ENCODE measurements around the gene FAM114A2. TPM values are rescaled to one million over a fixed set of nuclear protein-coding genes. Genes with fewer than 3 reads are reported as not detected.
A peak's percentile ranks its signal among the peaks of the same experiment; 100 is the strongest.

The FAM114A2 gene
- total and polyA plus RNA-seq, 4 experiments from 2014 or later, result 18.2 to 45.5 (median 29.8) TPM

- ChIA-PET CTCF (ENCODE audit: partially characterized antibody) (interaction anchor here (1.4 kb wide), 1 partner anchor 16 kb away, joined by 5 read pairs; no protein-coding TSS in a partner anchor), POLR2A (ENCODE audit: partially characterized antibody) (no interaction called here)
Measured at GRCh38 chr5:153981905-153982605, 56.7 kb downstream of the FAM114A2 start.

GRCh38 chr5:153979028-153979783 lies 59.5 kb downstream of the FAM114A2 start:
- Histone ChIP-seq H3K4me3 (ENCODE audit: low read length in 2 of 2) (no peak overlapping the region), H3K27me3 (ENCODE audit: insufficient read depth, low read length) (no peaks in the 10 kb centered on the region), H3K9me3 (ENCODE audit: control insufficient read depth in 1 of 2, low read length in 2 of 2) (no peaks in the 10 kb centered on the region), H3K27ac (ENCODE audit: low read depth, low read length) (no peak overlapping the region), H3K4me1 (ENCODE audit: insufficient read depth, low read length) (no peaks in the 10 kb centered on the region), H3K36me3 (ENCODE audit: insufficient read depth, low read length) (no peaks in the 10 kb centered on the region)
- peaks cover 3% of the 10 kb centered on the region in 2 donors for H3K27me3 Mint-ChIP-seq
- no peaks in the 10 kb centered on the region for H3K4me1 Mint-ChIP-seq
- no peak overlapping the region for H3K27ac Mint-ChIP-seq
- CTCF ChIA-PET (ENCODE audit: partially characterized antibody), result interaction anchor here (1.5 kb wide), 1 partner anchor 15 kb away, joined by 3 read pairs; no protein-coding TSS in a partner anchor
- POLR2A ChIA-PET (ENCODE audit: partially characterized antibody), result no interaction called here
- no peaks in the 10 kb centered on the region for H3K9me3 Mint-ChIP-seq
- no peak for DNase-seq
- H3K4me3 Mint-ChIP-seq, result no peak overlapping the region
- no peaks in the 10 kb centered on the region for H3K36me3 Mint-ChIP-seq
- intact Hi-C loops (cut with micrococcal nuclease), result no loop called here

More at GRCh38 chr5:153981905-153982605, 56.7 kb downstream of the FAM114A2 start:
- no peaks in the 10 kb centered on the region for H3K27me3 ChIP-seq (ENCODE audit: insufficient read depth, low read length)
- DNase-seq, result no peak
- Mint-ChIP-seq H3K36me3 (no peaks in the 10 kb centered on the region), H3K27me3 (no peaks in the 10 kb centered on the region), H3K27ac (peak overlapping the region in 1 of 7 donors; percentile 56), H3K4me3 (no peak overlapping the region), H3K4me1 (no peaks in the 10 kb centered on the region), H3K9me3 (no peaks in the 10 kb centered on the region)
- no peaks in the 10 kb centered on the region for H3K36me3 ChIP-seq (ENCODE audit: insufficient read depth, low read length)
- intact Hi-C loops (cut with micrococcal nuclease), result no loop called here
- no peaks in the 10 kb centered on the region for H3K9me3 ChIP-seq (ENCODE audit: control insufficient read depth in 1 of 2, low read length in 2 of 2)
- H3K27ac ChIP-seq (ENCODE audit: low read depth, low read length), result no peak overlapping the region
- no peaks in the 10 kb centered on the region for H3K4me1 ChIP-seq (ENCODE audit: insufficient read depth, low read length)
- no peak overlapping the region for H3K4me3 ChIP-seq (ENCODE audit: low read length in 2 of 2)

GRCh38 chr5:153974813-153975163 lies 63.9 kb downstream of the FAM114A2 start:
- no peak overlapping the region for H3K4me3 ChIP-seq (ENCODE audit: low read length in 2 of 2)
- no peaks in the 10 kb centered on the region for H3K27me3 ChIP-seq (ENCODE audit: insufficient read depth, low read length)
- Mint-ChIP-seq H3K4me1 (no peaks in the 10 kb centered on the region), H3K4me3 (no peak overlapping the region), H3K27ac (no peak overlapping the region), H3K36me3 (no peaks in the 10 kb centered on the region), H3K27me3 (peaks cover 3 to 4% of the 10 kb centered on the region in 2 donors), H3K9me3 (no peaks in the 10 kb centered on the region)
- no peak for DNase-seq
- ChIA-PET CTCF (ENCODE audit: partially characterized antibody) (interaction anchor here (1.0 to 4.8 kb wide), 15 partner anchors 9 to 494 kb away, joined by 3 to 34 read pairs (median 4); no protein-coding TSS in a partner anchor), POLR2A (ENCODE audit: partially characterized antibody) (no interaction called here)
- no peaks in the 10 kb centered on the region for H3K4me1 ChIP-seq (ENCODE audit: insufficient read depth, low read length)
- no peaks in the 10 kb centered on the region for H3K9me3 ChIP-seq (ENCODE audit: control insufficient read depth in 1 of 2, low read length in 2 of 2)
- no peaks in the 10 kb centered on the region for H3K36me3 ChIP-seq (ENCODE audit: insufficient read depth, low read length)
- intact Hi-C loops (cut with micrococcal nuclease), result loop anchor here (1.0 kb wide), 1 partner anchor 493 kb away; no protein-coding TSS in a partner anchor
- H3K27ac ChIP-seq (ENCODE audit: low read depth, low read length), result no peak overlapping the region

GRCh38 chr5:153974131-153974812 lies 64.4 kb downstream of the FAM114A2 start:
- no peak overlapping the region for H3K27ac Mint-ChIP-seq
- Histone ChIP-seq H3K36me3 (ENCODE audit: insufficient read depth, low read length) (no peaks in the 10 kb centered on the region), H3K4me3 (ENCODE audit: low read length in 2 of 2) (no peak overlapping the region), H3K9me3 (ENCODE audit: control insufficient read depth in 1 of 2, low read length in 2 of 2) (no peaks in the 10 kb centered on the region), H3K4me1 (ENCODE audit: insufficient read depth, low read length) (no peaks in the 10 kb centered on the region), H3K27me3 (ENCODE audit: insufficient read depth, low read length) (no peaks in the 10 kb centered on the region), H3K27ac (ENCODE audit: low read depth, low read length) (no peak overlapping the region)
- H3K4me1 Mint-ChIP-seq, result no peaks in the 10 kb centered on the region
- no peak overlapping the region for H3K4me3 Mint-ChIP-seq
- DNase-seq, result peak; percentile 28 to 41 (median 39)
- ChIA-PET POLR2A (ENCODE audit: partially characterized antibody) (no interaction called here), CTCF (ENCODE audit: partially characterized antibody) (interaction anchor here (0.9 to 4.8 kb wide), 14 partner anchors 8 to 495 kb away, joined by 3 to 34 read pairs (median 4); no protein-coding TSS in a partner anchor)
- peaks cover 3 to 4% of the 10 kb centered on the region in 2 donors for H3K27me3 Mint-ChIP-seq
- intact Hi-C loops (cut with micrococcal nuclease), result loop anchor here (1.0 kb wide), 1 partner anchor 493 kb away; no protein-coding TSS in a partner anchor
- H3K36me3 Mint-ChIP-seq, result no peaks in the 10 kb centered on the region
- H3K9me3 Mint-ChIP-seq, result no peaks in the 10 kb centered on the region

GRCh38 chr5:153972240-153972639 lies 66.5 kb downstream of the FAM114A2 start:
- no peaks in the 10 kb centered on the region for H3K9me3 ChIP-seq (ENCODE audit: control insufficient read depth in 1 of 2, low read length in 2 of 2)
- Mint-ChIP-seq H3K9me3 (no peaks in the 10 kb centered on the region), H3K27ac (no peak overlapping the region), H3K4me3 (no peak overlapping the region), H3K36me3 (no peaks in the 10 kb centered on the region), H3K27me3 (peaks cover 3 to 6% of the 10 kb centered on the region in 2 donors), H3K4me1 (no peaks in the 10 kb centered on the region)
- no peak overlapping the region for H3K27ac ChIP-seq (ENCODE audit: low read depth, low read length)
- intact Hi-C loops (cut with micrococcal nuclease), result no loop called here
- no peak overlapping the region for H3K4me3 ChIP-seq (ENCODE audit: low read length in 2 of 2)
- no peaks in the 10 kb centered on the region for H3K27me3 ChIP-seq (ENCODE audit: insufficient read depth, low read length)
- no peaks in the 10 kb centered on the region for H3K4me1 ChIP-seq (ENCODE audit: insufficient read depth, low read length)
- H3K36me3 ChIP-seq (ENCODE audit: insufficient read depth, low read length), result no peaks in the 10 kb centered on the region
- ChIA-PET CTCF (ENCODE audit: partially characterized antibody) (interaction anchor here (1.0 kb wide), 1 partner anchor 57 kb away, joined by 3 read pairs; no protein-coding TSS in a partner anchor), POLR2A (ENCODE audit: partially characterized antibody) (no interaction called here)
- DNase-seq, result no peak

GRCh38 chr5:153970496-153970895 lies 68.2 kb downstream of the FAM114A2 start:
- H3K4me3 ChIP-seq (ENCODE audit: low read length in 2 of 2), result no peak overlapping the region
- Mint-ChIP-seq H3K4me1 (no peaks in the 10 kb centered on the region), H3K27me3 (peaks cover 3 to 8% of the 10 kb centered on the region in 2 donors), H3K36me3 (no peaks in the 10 kb centered on the region), H3K4me3 (no peak overlapping the region), H3K27ac (peak overlapping the region in 1 of 7 donors; percentile 32), H3K9me3 (no peaks in the 10 kb centered on the region)
- CTCF ChIA-PET (ENCODE audit: partially characterized antibody), result interaction anchor here (1.3 kb wide), 1 partner anchor 435 kb away, joined by 3 read pairs; no protein-coding TSS in a partner anchor
- intact Hi-C loops (cut with micrococcal nuclease), result no loop called here
- H3K27ac ChIP-seq (ENCODE audit: low read depth, low read length), result no peak overlapping the region
- H3K4me1 ChIP-seq (ENCODE audit: insufficient read depth, low read length), result no peaks in the 10 kb centered on the region
- no peaks in the 10 kb centered on the region for H3K9me3 ChIP-seq (ENCODE audit: control insufficient read depth in 1 of 2, low read length in 2 of 2)
- no peaks in the 10 kb centered on the region for H3K27me3 ChIP-seq (ENCODE audit: insufficient read depth, low read length)
- POLR2A ChIA-PET (ENCODE audit: partially characterized antibody), result no interaction called here
- no peaks in the 10 kb centered on the region for H3K36me3 ChIP-seq (ENCODE audit: insufficient read depth, low read length)
- no peak for DNase-seq

- Histone ChIP-seq H3K36me3 (ENCODE audit: insufficient read depth, low read length) (no peaks in the 10 kb centered on the region), H3K4me3 (ENCODE audit: low read length in 2 of 2) (no peak overlapping the region), H3K4me1 (ENCODE audit: insufficient read depth, low read length) (no peaks in the 10 kb centered on the region), H3K27me3 (ENCODE audit: insufficient read depth, low read length) (no peaks in the 10 kb centered on the region), H3K27ac (ENCODE audit: low read depth, low read length) (no peak overlapping the region), H3K9me3 (ENCODE audit: control insufficient read depth in 1 of 2, low read length in 2 of 2) (no peaks in the 10 kb centered on the region)
- ChIA-PET CTCF (ENCODE audit: partially characterized antibody) (no interaction called here), POLR2A (ENCODE audit: partially characterized antibody) (no interaction called here)
- Mint-ChIP-seq H3K4me1 (no peaks in the 10 kb centered on the region), H3K36me3 (no peaks in the 10 kb centered on the region), H3K27me3 (peaks cover 3 to 6% of the 10 kb centered on the region in 2 donors), H3K9me3 (no peaks in the 10 kb centered on the region), H3K4me3 (no peak overlapping the region), H3K27ac (no peak overlapping the region)
- intact Hi-C loops (cut with micrococcal nuclease), result no loop called here
- no peak for DNase-seq
Measured at GRCh38 chr5:153969563-153969895, 69.2 kb downstream of the FAM114A2 start.
